Pancreas (tissue), 10 donors: ENCODE measurements around the gene DDX54. TPM values are rescaled to one million over a fixed set of nuclear protein-coding genes. Genes with fewer than 3 reads are reported as not detected.

Experiments
- ATAC-seq, 4 donors: fragments of 200-7000 bp; cut with Tn5 transposase; one replicate each; pipeline versions ENCODE4 v1.8.0 to v1.9.1; 2020; ENCODE audit warnings: mild to moderate bottlenecking in 4 of 4, moderate library complexity in 4 of 4
- DNase-seq, 6 donors: peaks; one replicate each; pipeline ENCODE4 v3.0.0-alpha.2; 2020
- FAIRE-seq: peaks from 2 replicates; lab custom pipeline; 2012; peaks lifted over from hg19 to GRCh38; lab: Jason Lieb, UNC
- H3K27ac ChIP-seq, 4 donors: fragments of 200-600 bp; sonication (generic); 1 replicate in 3 of 4; 2 replicates in 1 of 4; pipeline versions ENCODE4 v1.5.0 to v1.8.0; 2020
- H3K27me3 ChIP-seq, 4 donors: fragments of 200-600 bp; one replicate each; pipeline ENCODE4 v1.8.0; 2021
- H3K36me3 ChIP-seq, 3 donors: fragments of 200-600 bp; sonication (generic) in 1 of 3; one replicate each; pipeline versions ENCODE4 v1.5.0 to v1.8.0; 2020 to 2021
- H3K4me1 ChIP-seq, 3 donors: fragments of 200-600 bp; one replicate each; pipeline ENCODE4 v1.8.0; 2021
- H3K4me3 ChIP-seq, 4 donors: fragments of 200-600 bp; sonication (generic) in 2 of 4; one replicate each; pipeline versions ENCODE4 v1.5.0 to v1.8.0; 2020 to 2021
- H3K9me3 ChIP-seq, 4 donors: fragments of 200-600 bp; one replicate each; pipeline ENCODE4 v1.8.0; 2021
- CTCF ChIP-seq, 4 donors: fragments of 200-600 bp; sonication (generic) in 3 of 4; IDR thresholded peaks; one replicate each; pipeline versions ENCODE4 v1.5.0 to v1.8.0; 2021; ENCODE audit warnings: antibody characterized with exemption in 4 of 4
- whole genome bisulfite sequencing, 2 donors: extraction: QIAGEN DNeasy Blood & Tissue Kit; methylation state at CpG; one replicate each; pipeline ENCODE4 v1.1.7; 2013; 5-methylcytosine and 5-hydroxymethylcytosine counted together
- intact Hi-C, 3 donors: fragments of 100-400 bp; cut with DNase I; formaldehyde crosslinking; loops; one replicate each; pipeline versions ENCODE4 v1.11.1 to v1.14.2; 2022
- microRNA-seq, 2 donors: library from miRNA; unstranded; fragments of <30 nt; microRNA quantifications; one replicate each; pipeline versions ENCODE4 to v1.1.0, GENCODE V29; 2019 to 2020
- polyA plus RNA-seq, 2 donors: library from polyadenylated mRNA; stranded (reverse); fragments of 200-250 nt; gene quantifications; one replicate each; pipeline ENCODE4 v1.2.3, GENCODE V29; 2013
- total RNA-seq, 6 donors: library from RNA; stranded (reverse); fragmentation: NEBNext Ultra II Directional in 4 of 6; extraction: Animal tissue kit (Norgen Biotek cat#: 25700) in 4 of 6; gene quantifications; one replicate each; pipeline versions ENCODE4 v1.2.1 to v1.2.4, GENCODE V29; 2021 to 2023
- donor health status: healthy with polysubstance abuse.
- donor health status: DM: no; HTN: no; CAD: no; lungs with moderate emphysema.
- donor health status: DM: no; HTN: no; CAD: no.
- donor health status: control.
- donor health status: control.
- donor health status: Bipolar disorder and iron deficiency.
- donor health status: DM: yes; HTN: yes; CAD: no.
- donor health status: DM: no; HTN: no; CAD: no.
- donor health status: DM: no; HTN: no; CAD: no.
- donor health status: DM: yes; HTN: yes; CAD: no.

DDX54 gene
- total and polyA plus RNA-seq, 8 donors: 30.0 to 71.4 (median 54.6) TPM

- no peak for TF ChIP-seq CTCF (IDR thresholded peaks at IDR 0.05)
- WGBS, 2 donors: 80 to 85% methylated on average over 3 of the region's 3 CpGs
Measured at GRCh38 chr12:113111247-113111646, 74.0 kb downstream of the DDX54 start.

GRCh38 chr12:113109872-113110599 lies 75.2 kb downstream of the DDX54 start:
- Histone ChIP-seq H3K36me3 (no peaks in the 10 kb centered on the region), H3K4me1 (no peaks in the 10 kb centered on the region), H3K27ac (no peak overlapping the region), H3K4me3 (no peak overlapping the region), H3K27me3 (no peaks in the 10 kb centered on the region), H3K9me3 (no peaks in the 10 kb centered on the region)
- ATAC-seq (no peak), FAIRE-seq (no peak), DNase-seq (no peak)
- no peak for TF ChIP-seq CTCF (IDR thresholded peaks at IDR 0.05)
- 66 to 67% methylated on average over 7 of the region's 7 CpGs for WGBS, 2 donors
- intact Hi-C loops: loop anchor here in 1 of 3 donors (10.0 kb wide), 1 partner anchor 55 kb away; no protein-coding TSS in a partner anchor

More at GRCh38 chr12:113111247-113111646, 74.0 kb downstream of the DDX54 start:
- no peaks in the 10 kb centered on the region for H3K36me3 ChIP-seq
- no peak overlapping the region for H3K4me3 ChIP-seq
- ATAC-seq (no peak), DNase-seq (no peak), FAIRE-seq (no peak)
- no peaks in the 10 kb centered on the region for H3K4me1 ChIP-seq
- no peak overlapping the region for H3K27ac ChIP-seq
- intact Hi-C loops: no loop called here
- no peaks in the 10 kb centered on the region for H3K27me3 ChIP-seq
- no peaks in the 10 kb centered on the region for H3K9me3 ChIP-seq

- no peak overlapping the region for H3K27ac ChIP-seq
- H3K36me3 ChIP-seq: no peaks in the 10 kb centered on the region
- H3K4me3 ChIP-seq: no peak overlapping the region
- intact Hi-C loops: loop anchor here in 1 of 3 donors (10.0 kb wide), 1 partner anchor 55 kb away; no protein-coding TSS in a partner anchor
- 76 to 87% methylated on average over 5 of the region's 5 CpGs for WGBS, 2 donors
- no peak for TF ChIP-seq CTCF (IDR thresholded peaks at IDR 0.05)
- no peaks in the 10 kb centered on the region for H3K9me3 ChIP-seq
- no peak for ATAC-seq
- H3K4me1 ChIP-seq: no peaks in the 10 kb centered on the region
- FAIRE-seq: no peak
- no peak for DNase-seq
- no peaks in the 10 kb centered on the region for H3K27me3 ChIP-seq
Measured at GRCh38 chr12:113109360-113109759, 75.9 kb downstream of the DDX54 start.

GRCh38 chr12:113108308-113108707 lies 77.0 kb downstream of the DDX54 start:
- TF ChIP-seq CTCF (IDR thresholded peaks at IDR 0.05): no peak
- H3K27me3 ChIP-seq: no peaks in the 10 kb centered on the region
- intact Hi-C loops: loop anchor here in 1 of 3 donors (10.0 kb wide), 1 partner anchor 56 kb away; no protein-coding TSS in a partner anchor
- no peaks in the 10 kb centered on the region for H3K4me1 ChIP-seq
- no peak overlapping the region for H3K4me3 ChIP-seq
- H3K27ac ChIP-seq: no peak overlapping the region
- ATAC-seq (no peak), FAIRE-seq (no peak), DNase-seq (no peak)
- H3K9me3 ChIP-seq: no peaks in the 10 kb centered on the region
- H3K36me3 ChIP-seq: no peaks in the 10 kb centered on the region
- 85 to 91% methylated on average over 4 of the region's 4 CpGs for WGBS, 2 donors

Small RNA genes lying within 50 kb of the gene (microRNA-seq; reads per million reads assigned to microRNA genes)
- 0 reads per million in 2 donors for gene MIR7106

Other genes with a start within 250 kb of the DDX54 start
- gene OAS3, start 247.0 kb downstream of the DDX54 start, total RNA-seq: 1 to 10 TPM; 2.6 to 8.8 (median 4.6) TPM
- gene OAS3, start 247.0 kb downstream of the DDX54 start, polyA plus RNA-seq: 1 to 10 TPM; 1.7 to 2.3 TPM
- gene OAS2, start 207.0 kb downstream of the DDX54 start, total RNA-seq: 1 to 10 TPM in 5 of 6 donors, under 1 TPM in 1; 0.79 to 3.9 (median 1.4) TPM
- gene OAS2, start 207.0 kb downstream of the DDX54 start, polyA plus RNA-seq: under 1 TPM; 0.84 to 0.94 TPM
- gene DTX1, start 128.7 kb downstream of the DDX54 start, total RNA-seq: 1 to 10 TPM; 3.5 to 8.1 (median 5.6) TPM
- gene DTX1, start 128.7 kb downstream of the DDX54 start, polyA plus RNA-seq: 1 to 10 TPM; 4.0 to 6.1 TPM
- gene RASAL1, start 49.7 kb downstream of the DDX54 start, total RNA-seq: 1 to 10 TPM in 5 of 6 donors, under 1 TPM in 1; 0.79 to 4.1 (median 1.9) TPM
- gene RASAL1, start 49.7 kb downstream of the DDX54 start, polyA plus RNA-seq: 10 to 100 TPM in 1 of 2 donors, 1 to 10 TPM in 1; 6.7 to 12.1 TPM
- under 1 TPM in 3 of 6 donors, not detected in 3; 0.12 to 0.23 (median 0.22) TPM for gene CFAP73, start 35.8 kb downstream of the DDX54 start, total RNA-seq
- under 1 TPM; 0.42 to 0.61 TPM for gene CFAP73, start 35.8 kb downstream of the DDX54 start, polyA plus RNA-seq
- gene RITA1, start 243 bp upstream of the DDX54 start, total RNA-seq: 1 to 10 TPM; 4.8 to 8.6 (median 5.4) TPM
- 1 to 10 TPM; 5.0 to 8.9 TPM for gene RITA1, start 243 bp upstream of the DDX54 start, polyA plus RNA-seq
- 10 to 100 TPM; 39.4 to 80.4 (median 52.0) TPM for gene TPCN1, start 36.0 kb upstream of the DDX54 start, total RNA-seq
- gene TPCN1, start 36.0 kb upstream of the DDX54 start, polyA plus RNA-seq: 10 to 100 TPM; 73.1 to 83.4 TPM
- gene SLC8B1, start 149.6 kb upstream of the DDX54 start, total RNA-seq: 10 to 100 TPM; 13.0 to 26.8 (median 17.2) TPM
- gene SLC8B1, start 149.6 kb upstream of the DDX54 start, polyA plus RNA-seq: 10 to 100 TPM; 25.9 to 39.1 TPM
- 10 to 100 TPM; 13.9 to 29.3 (median 17.5) TPM for gene PLBD2, start 173.1 kb upstream of the DDX54 start, total RNA-seq
- gene PLBD2, start 173.1 kb upstream of the DDX54 start, polyA plus RNA-seq: 10 to 100 TPM; 11.4 to 11.6 TPM
- 1 to 10 TPM in 2 of 6 donors, under 1 TPM in 2, not detected in 2; 0.14 to 3.4 (median 1.8) TPM for gene SDS, start 218.4 kb upstream of the DDX54 start, total RNA-seq
- gene SDS, start 218.4 kb upstream of the DDX54 start, polyA plus RNA-seq: under 1 TPM; 0.21 to 0.30 TPM
- 10 to 100 TPM in 2 of 6 donors, 1 to 10 TPM in 4; 5.4 to 13.2 (median 8.3) TPM for gene SDSL, start 236.9 kb upstream of the DDX54 start, total RNA-seq
- 10 to 100 TPM; 10.4 to 14.2 TPM for gene SDSL, start 236.9 kb upstream of the DDX54 start, polyA plus RNA-seq